GM12801 (cell line): ENCODE measurements around the gene WNT9B.

Experiments used
- CTCF ChIP-seq: IDR thresholded peaks from one replicate; pipeline ENCODE4 v1.5.1; 2011; ENCODE audit warnings: control low read depth; ENCODE audit not compliant: insufficient read length; ENCODE audit errors: extremely low read depth

Gene WNT9B

DNA sequence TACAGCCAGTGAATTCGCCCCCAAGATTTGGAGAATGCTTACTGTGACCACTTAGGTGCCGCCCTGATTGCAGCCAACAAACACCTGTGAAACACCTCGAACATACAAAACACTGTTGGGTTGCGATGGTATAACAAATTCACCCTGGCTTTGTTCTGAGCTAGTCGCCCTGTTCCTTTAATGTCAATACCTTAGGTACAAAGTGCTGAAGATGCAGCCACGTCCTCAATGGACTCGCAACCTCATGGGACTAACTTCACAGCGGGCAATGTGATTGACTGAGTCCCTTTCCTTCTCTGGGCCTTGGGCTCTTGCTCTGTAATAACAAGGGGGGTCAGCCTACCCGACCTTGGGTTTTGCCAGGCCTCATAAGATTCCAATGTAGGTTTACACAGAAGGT, 42.6 kb downstream of the WNT9B start:
- TF ChIP-seq CTCF = no peak

DNA sequence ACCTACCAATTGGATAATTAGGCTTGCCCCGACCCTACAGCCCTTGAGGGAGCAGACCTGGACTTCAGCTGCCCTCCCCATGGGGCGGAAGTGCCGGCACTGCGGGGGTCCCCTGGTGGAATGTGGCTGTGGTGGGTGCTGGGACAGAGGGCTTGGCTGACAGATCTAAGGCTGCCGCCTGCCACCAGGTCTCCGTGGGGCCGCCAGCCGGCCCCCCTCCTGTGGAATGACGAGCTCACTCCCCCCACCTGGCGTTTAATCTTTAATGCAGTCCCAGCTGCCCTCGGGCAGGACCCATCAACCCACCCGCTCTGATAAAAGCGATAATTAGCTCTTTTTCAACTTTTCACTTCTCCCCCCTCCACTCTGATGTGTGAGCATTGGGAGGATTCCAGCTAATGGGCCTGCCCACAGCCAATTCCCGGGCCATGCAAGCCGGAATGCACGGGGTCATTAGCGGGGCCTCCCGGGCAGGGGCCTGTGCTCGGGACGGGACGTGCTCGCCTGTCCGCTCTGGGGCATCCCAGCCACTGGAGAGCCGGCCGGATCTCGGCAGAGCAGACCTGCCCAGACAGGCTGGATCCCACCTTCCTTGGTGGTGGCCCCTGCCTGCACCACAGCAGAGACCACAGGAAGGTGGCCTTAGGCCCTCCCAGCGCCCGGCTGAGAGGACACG, 43.2 kb downstream of the WNT9B start:
- TF ChIP-seq CTCF = no peak

GRCh38 chr17:46895171-46895570, 43.8 kb downstream of the WNT9B start:
- TF ChIP-seq CTCF = no peak

DNA sequence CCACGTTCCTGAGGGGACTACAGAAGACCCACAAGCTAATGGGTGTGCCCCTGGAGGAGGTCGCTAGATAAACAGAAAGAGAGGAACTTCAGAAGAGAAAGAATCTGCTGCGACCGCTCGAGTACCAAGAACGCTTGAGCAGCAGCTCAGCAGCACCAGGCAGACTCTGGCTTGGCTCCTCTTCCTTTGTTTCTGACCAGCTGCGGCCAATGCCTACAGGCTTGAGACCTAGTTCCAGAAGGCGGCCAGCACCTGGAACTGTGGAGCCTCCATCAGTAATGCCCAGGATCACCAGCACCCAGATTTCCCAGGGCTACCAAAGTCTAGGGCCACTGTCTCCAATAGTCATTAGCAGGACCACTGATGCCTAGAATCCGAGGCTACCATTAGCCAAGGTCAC, 45.6 kb downstream of the WNT9B start:
- no peak for TF ChIP-seq CTCF

DNA sequence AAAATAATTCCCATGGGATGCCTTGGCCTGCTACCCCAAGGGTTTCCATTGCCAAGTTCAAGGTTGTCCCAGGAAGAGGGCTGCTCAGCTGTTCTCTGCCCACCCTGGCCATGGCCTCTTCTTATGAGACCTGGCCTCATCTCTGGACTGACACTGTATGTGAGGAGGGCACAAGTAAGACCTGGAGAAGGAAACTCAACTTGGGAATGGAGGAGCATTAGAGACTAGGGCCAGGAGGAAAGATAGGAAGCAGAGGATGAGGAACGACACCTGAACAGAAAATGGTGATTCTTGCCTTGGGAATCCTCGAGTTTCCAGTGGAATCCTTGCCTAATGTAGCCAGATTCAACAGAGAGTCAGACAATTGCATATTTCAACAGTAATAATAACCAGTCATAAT, 47.0 kb downstream of the WNT9B start:
- TF ChIP-seq CTCF = no peak

DNA sequence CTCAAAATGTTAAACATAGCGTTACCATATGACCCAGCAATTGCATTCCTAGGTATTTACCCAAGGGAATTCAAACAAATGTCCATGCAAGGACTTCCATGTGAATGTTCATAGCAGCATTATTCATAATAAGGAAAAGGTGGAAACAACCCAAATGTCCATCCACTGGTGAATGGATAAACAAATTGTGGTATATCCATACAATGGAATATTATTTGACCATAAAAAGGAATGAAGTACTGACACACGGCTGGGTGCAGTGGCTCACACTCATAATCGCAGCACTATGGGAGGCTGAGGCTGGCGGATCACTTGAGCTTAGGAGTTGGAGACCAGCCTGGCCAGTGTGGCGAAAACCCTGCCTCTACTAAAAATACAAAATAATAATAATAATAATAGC, 47.5 kb downstream of the WNT9B start:
- no peak for TF ChIP-seq CTCF

GRCh38 chr17:46901291-46901690, 49.9 kb downstream of the WNT9B start:
- TF ChIP-seq CTCF = no peak
